ENCODE results near the gene SKAP1.

Gene SKAP1

GRCh38 chr17:48102043-48102750, 327.8 kb downstream of the SKAP1 start:
- DNase-seq, result no peak

DNA sequence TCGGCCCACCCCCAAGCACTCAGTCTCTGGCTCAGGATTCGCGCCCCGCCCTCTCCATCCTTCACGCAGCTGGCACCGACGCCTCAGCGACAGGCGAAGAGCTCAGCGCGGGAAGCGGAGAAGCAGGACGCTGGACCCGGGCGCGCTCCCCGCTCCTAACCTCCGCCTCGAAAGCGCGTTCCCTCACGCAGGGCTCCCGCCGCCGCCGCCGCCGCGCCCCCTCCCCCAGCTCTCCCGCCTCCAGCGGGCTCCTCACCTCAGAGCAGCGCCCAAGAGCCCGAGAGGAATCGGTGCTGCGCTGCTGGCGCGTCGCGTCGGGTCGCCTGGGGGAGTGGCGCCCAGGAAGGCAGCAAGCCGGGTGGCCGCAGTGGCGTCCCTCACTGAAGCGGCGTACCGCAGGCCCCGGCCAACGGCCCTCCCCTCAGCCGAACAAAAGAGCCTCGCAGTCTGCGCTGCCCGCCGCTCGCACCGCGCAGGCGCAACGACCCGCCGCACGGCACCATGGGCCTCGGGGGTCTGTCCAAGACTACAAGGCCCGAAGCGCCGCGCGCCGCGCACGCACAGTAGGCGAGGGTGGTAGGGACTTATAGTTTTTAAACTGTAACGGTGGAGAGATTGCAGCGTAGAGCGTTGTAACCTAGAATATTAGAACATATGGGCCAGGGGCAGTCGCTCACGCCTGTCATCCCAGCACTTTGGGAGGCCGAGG, 328.8 kb downstream of the SKAP1 start, which contains the start of gene CBX1:
CBX1 (minus strand) TSS at position 467 of the 709 bp plus-strand sequence. CDS start 24,474 bp downstream, outside the sequence.
- DNase-seq, result peak; percentile 94

GRCh38 chr17:48100591-48101011, 329.4 kb downstream of the SKAP1 start:
- peak; percentile 64 for DNase-seq

DNA sequence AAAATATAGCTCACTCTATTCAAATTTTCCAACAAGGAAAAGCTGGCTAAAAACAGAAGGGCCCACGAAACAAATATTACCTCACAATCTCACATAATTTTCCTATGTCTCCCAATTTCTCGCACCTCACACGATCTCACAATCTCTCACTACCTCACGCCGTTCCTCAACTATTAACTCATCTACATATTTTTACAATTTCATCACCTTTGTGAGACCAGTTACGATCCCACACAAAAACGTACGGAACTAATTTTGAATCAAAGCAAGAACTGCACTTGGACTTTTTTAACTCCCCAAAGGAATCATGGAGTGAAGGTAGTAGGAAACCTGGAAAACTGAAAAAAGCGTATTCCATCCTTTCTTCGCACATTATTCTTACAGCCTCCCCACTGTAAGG, 329.9 kb downstream of the SKAP1 start:
- peak; percentile 69 for DNase-seq

- no peak for DNase-seq
Measured at GRCh38 chr17:48095611-48096010, 334.4 kb downstream of the SKAP1 start.

GRCh38 chr17:48093341-48094045, 336.5 kb downstream of the SKAP1 start:
- no peak for DNase-seq

GRCh38 chr17:48084932-48085331, 345.1 kb downstream of the SKAP1 start:
- DNase-seq, result no peak
